Vagina (tissue), 2 donors: ENCODE data around the gene FAM78B.

Source experiments
- CTCF ChIP-seq, 3 experiments: fragments of 450-650 bp in 2 of 3; fragments of 200-600 bp in 1 of 3; sonication (generic) in 1 of 3; IDR thresholded peaks; one replicate each; pipeline ENCODE4 v1.5.1; 2017 to 2019; ENCODE audit warnings: antibody characterized with exemption in 3 of 3, mild to moderate bottlenecking in 2 of 3, moderate library complexity in 2 of 3
- POLR2A ChIP-seq, 2 donors: fragments of 450-650 bp; IDR thresholded peaks; one replicate each; pipeline ENCODE4 v1.6.1; 2017; ENCODE audit warnings: antibody characterized with exemption in 2 of 2, mild to moderate bottlenecking in 2 of 2, moderate library complexity in 2 of 2

- TF ChIP-seq CTCF (IDR thresholded peaks at IDR 0.05) = no peak
- TF ChIP-seq POLR2A (IDR thresholded peaks at IDR 0.05) = no peak
Observed at GRCh38 chr1:166073489-166073888, 93.3 kb downstream of the FAM78B start.
